Measurements from ENCODE around the gene CYTH4.
A peak's percentile ranks its signal among the peaks of the same experiment; 100 is the strongest.
"Not testable (repeated sequence)": the region's sequence is repeated elsewhere in the genome, so short reads cannot be mapped to it uniquely, and the experiment has no call there.

Gene CYTH4, protein sequence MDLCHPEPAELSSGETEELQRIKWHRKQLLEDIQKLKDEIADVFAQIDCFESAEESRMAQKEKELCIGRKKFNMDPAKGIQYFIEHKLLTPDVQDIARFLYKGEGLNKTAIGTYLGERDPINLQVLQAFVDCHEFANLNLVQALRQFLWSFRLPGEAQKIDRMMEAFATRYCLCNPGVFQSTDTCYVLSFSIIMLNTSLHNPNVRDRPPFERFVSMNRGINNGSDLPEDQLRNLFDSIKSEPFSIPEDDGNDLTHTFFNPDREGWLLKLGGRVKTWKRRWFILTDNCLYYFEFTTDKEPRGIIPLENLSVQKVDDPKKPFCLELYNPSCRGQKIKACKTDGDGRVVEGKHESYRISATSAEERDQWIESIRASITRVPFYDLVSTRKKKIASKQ

DNA sequence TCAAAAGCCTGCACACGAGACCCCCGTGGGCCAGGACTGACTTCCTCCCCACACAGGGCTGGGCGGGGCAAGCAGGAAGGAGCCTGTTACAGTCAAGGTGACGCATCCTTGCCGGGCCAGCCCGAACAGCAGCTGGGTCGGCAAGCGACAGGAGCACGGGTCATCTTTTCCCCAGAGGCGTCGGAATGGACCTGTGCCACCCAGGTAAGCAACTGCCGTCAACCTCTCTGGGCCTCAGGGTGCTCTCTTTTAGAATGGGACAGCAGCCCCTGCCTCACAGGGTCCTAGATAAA lies at the start of gene CYTH4:
Gene CYTH4 (plus strand): TSS at position 124 of the 293 bp plus-strand sequence. CDS start 62 bp downstream, at position 186.
- in situ Hi-C loops (cut with HindIII; ENCODE audit: low pct_ligation_motif_present, low pct_unique_long_range_greater_than_20kb, low sequenced_read_pairs) = no loop called here

GRCh38 chr22:37233371-37233750 lies 48.9 kb upstream of the CYTH4 start:
- in situ Hi-C loops (cut with HindIII; ENCODE audit: low pct_ligation_motif_present, low pct_unique_long_range_greater_than_20kb, low sequenced_read_pairs); DNase-seq: not testable (repeated sequence)

More for the DNA sequence above, at the start of gene CYTH4:
- no peak for DNase-seq

DNA sequence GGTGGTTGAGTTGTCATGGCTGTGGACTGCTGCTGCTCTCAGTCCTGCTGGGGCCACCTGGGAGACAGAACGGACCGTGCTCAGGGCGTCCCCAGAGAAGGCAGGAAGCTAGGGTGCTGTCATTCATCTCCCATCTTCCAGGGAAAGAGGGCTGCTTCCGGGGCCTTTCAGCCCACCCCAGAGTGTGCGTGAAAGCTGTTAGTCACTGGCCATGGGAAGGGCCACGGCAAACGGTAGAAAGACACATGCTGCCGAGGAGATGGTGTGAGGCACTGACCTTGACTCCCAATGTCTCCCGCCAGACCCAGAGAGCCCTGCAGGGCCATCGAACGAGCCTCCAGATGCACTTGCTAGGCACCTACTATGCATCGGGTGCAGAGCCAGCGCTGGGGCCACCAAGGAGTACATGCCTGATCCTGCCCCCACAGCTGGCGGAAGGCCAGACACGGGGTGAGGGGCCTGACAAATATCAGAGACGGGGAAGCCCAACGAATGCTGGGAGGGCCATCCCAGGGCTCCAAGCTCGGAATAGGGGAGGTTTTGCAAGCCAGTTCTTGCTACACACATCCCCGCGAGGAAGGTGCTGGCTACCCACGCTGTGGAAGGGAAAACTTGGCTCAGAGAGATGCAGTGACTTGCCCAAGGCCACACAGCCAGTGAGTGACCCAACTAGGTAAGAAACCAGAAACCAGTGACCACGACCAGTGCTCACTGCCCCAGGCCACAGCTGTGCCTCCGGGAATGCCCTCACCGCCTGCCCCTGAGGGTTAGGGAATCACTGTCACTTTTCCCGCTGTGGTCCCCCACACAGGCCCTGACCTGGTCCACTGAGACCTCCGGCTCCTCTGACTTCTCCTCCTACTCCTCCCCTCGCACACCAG lies 48.3 kb upstream of the CYTH4 start:
- DNase-seq = no peak
- in situ Hi-C loops (cut with HindIII; ENCODE audit: low pct_ligation_motif_present, low pct_unique_long_range_greater_than_20kb, low sequenced_read_pairs) = no loop called here

DNA sequence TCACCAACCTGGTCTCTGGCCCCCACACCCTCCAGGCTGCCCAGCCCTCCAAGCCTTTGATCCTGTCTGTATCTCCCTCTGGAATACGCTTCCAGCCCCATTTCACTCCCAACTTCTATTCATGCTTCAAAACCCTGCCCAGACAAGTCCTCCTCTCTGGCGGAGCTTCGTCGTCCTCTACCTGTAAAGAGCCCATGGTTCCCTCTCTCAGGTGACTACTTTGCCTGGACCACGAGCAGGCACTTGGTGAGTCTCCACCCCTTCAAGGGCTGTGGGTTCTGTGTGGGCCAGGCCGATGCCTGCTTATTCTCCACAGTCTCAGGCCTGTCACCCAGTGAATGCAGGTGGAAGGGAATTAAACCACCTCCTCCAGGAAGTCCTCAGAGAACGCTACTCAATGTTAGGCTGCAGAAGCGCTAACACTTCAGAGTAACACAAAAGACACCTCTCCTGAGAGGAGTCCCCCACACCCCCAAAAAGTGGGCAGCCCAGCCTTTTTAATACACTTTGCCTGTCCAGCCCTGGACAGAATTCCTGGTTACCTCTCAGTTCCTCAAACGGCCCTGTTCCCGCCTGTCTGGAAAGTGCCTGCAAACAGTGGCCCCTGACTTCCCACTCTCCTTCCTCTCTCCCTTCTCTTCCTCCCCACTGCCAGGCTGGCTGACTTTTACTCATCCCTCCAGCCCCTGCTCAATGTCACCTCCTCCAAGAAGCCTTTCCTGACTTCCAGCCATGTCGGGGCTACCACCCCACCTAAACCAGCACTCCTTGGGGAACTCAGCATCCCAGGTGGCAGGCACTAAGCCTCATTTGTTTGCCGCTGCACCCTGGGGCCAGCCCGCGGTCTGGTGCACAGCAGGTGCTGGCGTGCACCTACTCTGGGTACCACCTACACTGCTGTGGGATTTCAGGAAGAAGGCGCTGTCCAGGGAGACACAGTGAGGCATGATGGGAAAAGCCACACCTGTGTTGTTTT lies 47.3 kb upstream of the CYTH4 start:
- DNase-seq = no peak
- in situ Hi-C loops (cut with HindIII; ENCODE audit: low pct_ligation_motif_present, low pct_unique_long_range_greater_than_20kb, low sequenced_read_pairs) = no loop called here

GRCh38 chr22:37235897-37236607 lies 46.3 kb upstream of the CYTH4 start:
- in situ Hi-C loops (cut with HindIII; ENCODE audit: low pct_ligation_motif_present, low pct_unique_long_range_greater_than_20kb, low sequenced_read_pairs) = no loop called here
- no peak for DNase-seq

GRCh38 chr22:37237371-37238268 lies 44.7 kb upstream of the CYTH4 start:
- no peak for DNase-seq
- in situ Hi-C loops (cut with HindIII; ENCODE audit: low pct_ligation_motif_present, low pct_unique_long_range_greater_than_20kb, low sequenced_read_pairs) = no loop called here

- in situ Hi-C loops (cut with HindIII; ENCODE audit: low pct_ligation_motif_present, low pct_unique_long_range_greater_than_20kb, low sequenced_read_pairs) = no loop called here
- no peak for DNase-seq
Observed at GRCh38 chr22:37239336-37240239, 42.7 kb upstream of the CYTH4 start.

GRCh38 chr22:37240240-37240940 lies 41.9 kb upstream of the CYTH4 start:
- no peak for DNase-seq
- in situ Hi-C loops (cut with HindIII; ENCODE audit: low pct_ligation_motif_present, low pct_unique_long_range_greater_than_20kb, low sequenced_read_pairs) = no loop called here

DNA sequence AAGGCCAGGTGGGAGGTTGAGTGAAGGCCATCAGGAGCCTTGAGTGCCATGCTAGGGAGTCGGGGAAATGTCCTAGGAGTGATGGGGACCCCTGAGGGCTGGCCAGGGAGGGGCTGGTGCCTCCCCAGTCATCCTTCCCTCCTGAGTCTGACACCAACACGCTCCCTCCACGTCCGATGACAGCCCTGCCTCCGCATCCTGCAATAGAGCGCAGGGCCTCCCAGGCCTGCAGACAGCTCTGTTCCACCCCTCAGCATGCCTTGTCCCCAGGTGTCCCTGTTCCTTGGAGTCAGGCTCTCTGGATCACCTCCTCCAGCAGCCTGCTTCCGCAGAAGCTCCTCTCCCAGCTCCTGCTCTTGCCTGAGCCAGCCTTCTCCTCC lies 41.4 kb upstream of the CYTH4 start:
- in situ Hi-C loops (cut with HindIII; ENCODE audit: low pct_ligation_motif_present, low pct_unique_long_range_greater_than_20kb, low sequenced_read_pairs) = no loop called here
- DNase-seq = no peak

DNA sequence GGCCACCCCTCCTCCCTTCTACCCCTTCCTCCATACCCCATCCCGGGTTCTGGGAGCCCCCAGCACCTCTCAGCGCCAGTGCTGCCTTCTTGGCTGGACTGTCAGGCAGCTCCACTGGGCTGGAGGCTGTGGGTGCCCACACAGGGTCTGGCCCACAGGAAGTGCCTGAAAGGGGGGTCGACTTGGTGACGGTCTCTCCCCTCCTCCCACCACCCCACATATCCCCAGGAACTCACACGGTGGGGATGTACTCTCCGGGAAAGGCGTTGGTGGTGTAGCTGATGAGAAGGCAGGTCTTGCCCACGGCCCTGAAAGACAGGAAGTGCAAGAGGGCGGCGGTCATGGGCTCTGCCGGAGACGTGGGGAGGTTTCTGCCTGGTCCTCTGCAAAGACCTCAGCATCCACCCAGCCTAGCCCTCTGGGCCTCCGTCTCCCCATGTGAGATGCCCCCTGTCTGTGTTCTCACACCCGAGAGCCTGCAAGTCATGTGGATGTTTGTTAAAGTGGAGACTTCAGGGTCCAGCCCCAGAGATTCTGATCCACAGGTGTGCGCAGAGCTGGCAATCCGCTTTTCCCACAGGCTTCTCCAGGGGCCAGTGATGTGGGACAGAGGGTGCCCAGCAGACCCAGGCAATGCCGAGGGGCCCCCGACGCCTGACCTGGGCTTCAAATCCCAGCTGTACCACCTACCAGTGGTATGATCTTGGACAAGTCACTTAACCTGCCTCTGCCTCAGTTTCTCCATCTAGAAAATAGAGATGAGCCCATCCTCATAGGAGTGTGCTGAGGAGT lies 40.8 kb upstream of the CYTH4 start:
- in situ Hi-C loops (cut with HindIII; ENCODE audit: low pct_ligation_motif_present, low pct_unique_long_range_greater_than_20kb, low sequenced_read_pairs) = no loop called here

DNA sequence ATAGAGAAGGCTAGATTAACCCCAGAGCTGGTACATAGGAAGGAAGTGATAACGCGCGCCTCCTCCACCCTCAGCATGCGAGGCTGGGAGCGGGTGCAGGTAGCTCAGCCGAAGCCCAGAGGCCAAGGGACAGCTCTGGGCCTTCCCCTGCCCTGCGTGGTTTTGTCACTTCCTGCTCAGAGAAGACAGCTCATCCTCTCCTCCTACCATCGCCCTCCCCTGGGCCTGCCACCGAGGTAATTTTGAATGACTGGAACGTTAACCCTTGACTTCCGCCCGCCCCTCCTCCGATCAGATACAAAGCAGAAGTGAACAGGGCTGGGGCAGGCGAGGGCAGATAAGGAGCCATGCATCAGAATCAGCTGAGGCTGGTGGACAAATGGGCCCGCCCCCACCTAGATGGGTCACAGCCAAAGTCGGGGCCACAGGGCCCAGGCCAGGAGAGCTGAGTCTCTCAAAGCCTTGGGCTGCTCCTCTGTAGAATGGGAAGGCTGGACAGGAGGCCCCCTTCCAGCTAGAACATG lies 39.9 kb upstream of the CYTH4 start:
- in situ Hi-C loops (cut with HindIII; ENCODE audit: low pct_ligation_motif_present, low pct_unique_long_range_greater_than_20kb, low sequenced_read_pairs) = no loop called here
- peak; percentile 31 for DNase-seq

More for the DNA sequence above, 40.8 kb upstream of the CYTH4 start:
- no peak for DNase-seq

GRCh38 chr22:37243402-37244113 lies 38.8 kb upstream of the CYTH4 start:
- no peak for DNase-seq
- in situ Hi-C loops (cut with HindIII; ENCODE audit: low pct_ligation_motif_present, low pct_unique_long_range_greater_than_20kb, low sequenced_read_pairs) = no loop called here

DNA sequence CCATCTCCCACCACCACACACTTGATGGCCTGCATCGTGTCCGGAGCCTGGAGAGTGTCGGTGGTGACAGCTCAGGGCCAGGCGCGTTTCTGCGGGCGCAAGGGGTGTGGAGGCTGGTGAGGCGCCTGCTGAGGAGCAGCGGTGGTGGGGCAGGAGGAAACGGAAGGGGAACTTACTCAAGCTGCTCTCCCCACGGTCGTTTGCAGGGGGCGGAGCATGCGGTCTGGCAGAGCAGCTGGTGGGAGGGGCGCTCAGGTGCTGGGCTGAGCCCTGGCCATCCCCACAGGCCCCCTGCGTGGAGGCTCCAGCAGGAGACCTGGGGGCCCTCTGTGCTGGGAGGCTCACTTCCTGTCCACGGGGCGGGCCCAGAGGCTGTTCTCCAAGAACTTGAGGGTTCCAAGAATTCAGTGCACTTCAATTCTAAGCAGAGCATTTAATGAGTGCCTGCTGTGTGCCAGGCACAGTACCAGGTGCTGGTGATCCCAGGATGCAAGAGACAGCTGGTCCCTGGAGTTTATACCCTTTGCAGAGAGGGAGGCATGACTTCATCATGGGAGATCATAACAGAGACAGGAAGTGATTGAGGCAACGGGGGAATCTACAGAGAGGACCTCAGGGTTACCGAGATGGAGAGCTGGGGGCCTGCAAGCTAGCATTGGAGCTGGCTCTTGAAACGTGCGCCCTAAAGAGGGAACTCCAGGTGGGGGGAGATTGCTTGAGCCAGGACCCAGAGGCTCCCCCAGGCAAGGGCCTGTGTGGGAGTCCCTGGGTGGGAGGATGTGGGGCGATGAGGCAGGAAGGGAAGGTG lies 38.0 kb upstream of the CYTH4 start, which contains the start of gene RAC2:
Gene RAC2 (minus strand): TSS at position 156 of the 808 bp plus-strand sequence. CDS start 121 bp downstream, at position 35.
- DNase-seq = peak; percentile 80
- in situ Hi-C loops (cut with HindIII; ENCODE audit: low pct_ligation_motif_present, low pct_unique_long_range_greater_than_20kb, low sequenced_read_pairs) = no loop called here
